VCaP (cell line): Measurements from ENCODE around the gene PTPRN2.
"Not testable (repeated sequence)": the region's sequence is repeated elsewhere in the genome, so short reads cannot be mapped to it uniquely, and the experiment has no call there.

Source experiments
- H3K27ac ChIP-seq: fragments of 450-650 bp; 2 replicates; pipeline ENCODE4 v1.5.1; 2017
- TF ChIP-seq, protein P1 (sequence below): fragments of 450-650 bp; conservative IDR thresholded peaks from 2 replicates; pipeline ENCODE4 v1.5.1; 2017; ENCODE audit warnings: mild to moderate bottlenecking, moderate library complexity

PTPRN2 gene

GRCh38 chr7:157739031-157739430 lies 848.6 kb downstream of the PTPRN2 start:
- TF ChIP-seq, protein P1, sequence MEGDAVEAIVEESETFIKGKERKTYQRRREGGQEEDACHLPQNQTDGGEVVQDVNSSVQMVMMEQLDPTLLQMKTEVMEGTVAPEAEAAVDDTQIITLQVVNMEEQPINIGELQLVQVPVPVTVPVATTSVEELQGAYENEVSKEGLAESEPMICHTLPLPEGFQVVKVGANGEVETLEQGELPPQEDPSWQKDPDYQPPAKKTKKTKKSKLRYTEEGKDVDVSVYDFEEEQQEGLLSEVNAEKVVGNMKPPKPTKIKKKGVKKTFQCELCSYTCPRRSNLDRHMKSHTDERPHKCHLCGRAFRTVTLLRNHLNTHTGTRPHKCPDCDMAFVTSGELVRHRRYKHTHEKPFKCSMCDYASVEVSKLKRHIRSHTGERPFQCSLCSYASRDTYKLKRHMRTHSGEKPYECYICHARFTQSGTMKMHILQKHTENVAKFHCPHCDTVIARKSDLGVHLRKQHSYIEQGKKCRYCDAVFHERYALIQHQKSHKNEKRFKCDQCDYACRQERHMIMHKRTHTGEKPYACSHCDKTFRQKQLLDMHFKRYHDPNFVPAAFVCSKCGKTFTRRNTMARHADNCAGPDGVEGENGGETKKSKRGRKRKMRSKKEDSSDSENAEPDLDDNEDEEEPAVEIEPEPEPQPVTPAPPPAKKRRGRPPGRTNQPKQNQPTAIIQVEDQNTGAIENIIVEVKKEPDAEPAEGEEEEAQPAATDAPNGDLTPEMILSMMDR, result no peak
- H3K27ac ChIP-seq, result no peak overlapping the region

- no peak overlapping the region for H3K27ac ChIP-seq
- TF ChIP-seq, protein P1, result no peak
Measured at GRCh38 chr7:157738066-157738460, 849.6 kb downstream of the PTPRN2 start.

DNA sequence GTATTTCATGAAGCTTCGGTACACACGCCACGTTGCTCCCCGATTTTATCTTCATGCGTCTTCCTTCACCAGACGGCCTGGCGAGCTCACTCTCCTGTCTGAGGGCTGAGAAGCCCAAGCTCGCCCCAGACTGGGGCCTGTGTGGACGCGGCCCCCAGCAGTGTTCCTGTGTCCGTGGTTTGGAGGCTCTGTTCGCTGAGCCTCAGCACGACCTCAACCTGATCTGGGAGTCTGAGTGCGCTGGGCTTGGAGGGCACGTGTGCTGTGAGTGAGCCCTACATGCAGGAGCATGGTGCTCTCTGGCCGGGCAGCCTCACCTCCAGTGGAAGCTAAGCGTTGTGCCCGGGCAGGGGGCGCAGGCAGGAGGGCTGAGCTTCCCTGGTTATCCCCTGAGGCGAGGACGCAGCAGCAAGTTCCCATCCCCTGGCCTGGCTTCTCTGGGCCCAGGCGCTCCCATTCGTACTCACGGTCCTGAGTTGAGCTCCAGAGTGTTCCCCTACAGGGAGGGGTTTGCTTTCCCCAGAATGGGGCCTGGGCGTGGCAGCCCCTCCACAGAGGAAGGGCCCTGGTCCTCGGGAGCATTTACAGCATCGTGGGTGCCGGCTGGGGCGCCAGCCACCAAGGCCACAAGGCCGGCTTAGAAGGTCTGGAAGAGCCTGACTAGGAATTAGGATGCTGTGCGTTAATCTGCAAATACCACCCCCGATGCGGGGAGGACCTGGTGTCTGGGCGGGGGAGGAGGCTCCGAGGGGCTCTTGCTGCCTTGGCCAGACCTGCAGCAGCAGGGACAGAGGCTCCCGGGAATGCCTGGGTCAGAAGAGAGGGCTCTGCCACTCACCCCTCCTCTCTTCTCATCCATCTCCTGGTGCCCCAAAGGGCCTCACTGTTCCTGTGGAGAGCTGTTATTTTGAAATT lies 850.2 kb downstream of the PTPRN2 start:
- no peak overlapping the region for H3K27ac ChIP-seq
- TF ChIP-seq, protein P1, result no peak

GRCh38 chr7:157736341-157736740 lies 851.3 kb downstream of the PTPRN2 start:
- TF ChIP-seq, protein P1, result no peak
- no peak overlapping the region for H3K27ac ChIP-seq

DNA sequence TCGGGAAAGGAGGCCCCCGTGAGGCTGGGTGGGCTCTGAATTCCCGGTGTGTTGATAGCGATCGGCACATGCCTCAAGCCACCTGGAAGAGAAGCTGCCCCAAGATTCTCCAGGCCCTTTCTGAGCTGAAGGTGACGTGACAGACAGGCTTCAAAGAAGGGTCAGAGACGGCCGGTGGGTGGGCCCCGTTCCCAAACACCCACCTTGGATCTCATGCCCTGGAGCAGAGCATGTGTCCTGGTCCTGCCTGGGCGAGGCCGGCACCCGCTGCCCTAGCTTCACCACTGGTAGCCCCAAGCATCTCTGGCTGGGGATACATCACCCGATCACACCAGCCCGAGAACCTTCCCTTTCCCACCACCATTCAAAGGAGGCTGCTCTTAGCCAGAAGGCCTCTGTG lies 851.8 kb downstream of the PTPRN2 start:
- no peak overlapping the region for H3K27ac ChIP-seq
- TF ChIP-seq, protein P1, result no peak

GRCh38 chr7:157734676-157735640 lies 852.7 kb downstream of the PTPRN2 start:
- TF ChIP-seq, protein P1, result no peak
- H3K27ac ChIP-seq, result no peak overlapping the region

DNA sequence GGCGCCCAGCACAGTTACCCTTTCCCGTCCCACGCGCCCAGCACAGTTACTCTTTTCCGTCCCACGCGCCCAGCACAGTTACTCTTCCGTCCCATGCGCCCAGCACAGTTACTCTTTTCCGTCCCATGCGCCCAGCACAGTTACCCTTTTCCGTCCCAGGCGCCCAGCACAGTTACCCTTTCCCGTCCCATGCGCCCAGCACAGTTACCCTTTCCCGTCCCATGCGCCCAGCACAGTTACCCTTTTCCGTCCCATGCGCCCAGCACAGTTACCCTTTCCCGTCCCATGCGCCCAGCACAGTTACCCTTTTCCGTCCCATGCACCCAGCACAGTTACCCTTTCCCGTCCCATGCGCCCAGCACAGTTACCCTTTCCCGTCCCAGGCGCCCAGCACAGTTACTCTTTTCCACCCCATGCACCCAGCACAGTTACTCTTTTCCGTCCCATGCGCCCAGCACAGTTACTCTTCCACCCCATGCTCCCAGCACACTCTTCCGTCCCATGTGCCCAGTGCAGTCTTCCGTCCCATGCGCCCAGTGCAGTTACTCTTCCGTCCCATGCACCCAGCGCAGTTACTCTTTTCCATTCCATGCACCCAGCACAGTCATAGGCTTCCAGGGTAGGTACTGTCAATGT lies 853.7 kb downstream of the PTPRN2 start:
- not testable (repeated sequence) for H3K27ac ChIP-seq
